GM12872 (cell line): Measurements from ENCODE around the gene PSAP.

Experiments used
- TF ChIP-seq, protein P1 (sequence below): IDR thresholded peaks from 3 replicates; pipeline ENCODE4 v1.5.1; 2011; ENCODE audit warnings: low read depth, mild to moderate bottlenecking, low read length, moderate library complexity; ENCODE audit not compliant: insufficient read depth

PSAP gene

GRCh38 chr10:71829896-71830295 is 21.2 kb downstream of the PSAP start:
- TF ChIP-seq, protein P1, sequence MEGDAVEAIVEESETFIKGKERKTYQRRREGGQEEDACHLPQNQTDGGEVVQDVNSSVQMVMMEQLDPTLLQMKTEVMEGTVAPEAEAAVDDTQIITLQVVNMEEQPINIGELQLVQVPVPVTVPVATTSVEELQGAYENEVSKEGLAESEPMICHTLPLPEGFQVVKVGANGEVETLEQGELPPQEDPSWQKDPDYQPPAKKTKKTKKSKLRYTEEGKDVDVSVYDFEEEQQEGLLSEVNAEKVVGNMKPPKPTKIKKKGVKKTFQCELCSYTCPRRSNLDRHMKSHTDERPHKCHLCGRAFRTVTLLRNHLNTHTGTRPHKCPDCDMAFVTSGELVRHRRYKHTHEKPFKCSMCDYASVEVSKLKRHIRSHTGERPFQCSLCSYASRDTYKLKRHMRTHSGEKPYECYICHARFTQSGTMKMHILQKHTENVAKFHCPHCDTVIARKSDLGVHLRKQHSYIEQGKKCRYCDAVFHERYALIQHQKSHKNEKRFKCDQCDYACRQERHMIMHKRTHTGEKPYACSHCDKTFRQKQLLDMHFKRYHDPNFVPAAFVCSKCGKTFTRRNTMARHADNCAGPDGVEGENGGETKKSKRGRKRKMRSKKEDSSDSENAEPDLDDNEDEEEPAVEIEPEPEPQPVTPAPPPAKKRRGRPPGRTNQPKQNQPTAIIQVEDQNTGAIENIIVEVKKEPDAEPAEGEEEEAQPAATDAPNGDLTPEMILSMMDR, result no peak

GRCh38 chr10:71829171-71829570 is 21.9 kb downstream of the PSAP start:
- TF ChIP-seq, protein P1, result no peak

GRCh38 chr10:71828702-71829101 is 22.3 kb downstream of the PSAP start:
- TF ChIP-seq, protein P1, result no peak

DNA sequence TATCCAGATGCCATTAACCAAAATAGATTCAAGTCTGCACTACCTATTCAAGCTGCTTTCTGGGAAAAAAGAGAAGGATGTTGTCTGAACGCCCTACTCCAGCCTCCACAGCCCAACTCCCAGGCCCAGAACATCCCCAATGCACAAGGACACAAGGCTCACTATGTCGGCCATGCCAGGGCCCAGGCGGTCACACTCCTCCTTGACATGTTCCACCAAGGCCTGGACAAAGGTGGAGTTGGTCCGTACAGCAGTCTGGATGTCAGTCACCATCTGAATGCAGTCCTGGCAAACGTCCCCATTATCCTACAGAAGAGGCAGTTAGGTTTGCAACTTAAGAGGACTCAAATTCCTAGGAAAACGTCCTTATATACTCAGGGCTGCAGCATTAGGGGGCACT is 23.2 kb downstream of the PSAP start:
- TF ChIP-seq, protein P1, result no peak

GRCh38 chr10:71825217-71825616 is 25.8 kb downstream of the PSAP start:
- TF ChIP-seq, protein P1, result 0 out of 3 replicates have a peak, but pooled peaks have one; percentile 28

DNA sequence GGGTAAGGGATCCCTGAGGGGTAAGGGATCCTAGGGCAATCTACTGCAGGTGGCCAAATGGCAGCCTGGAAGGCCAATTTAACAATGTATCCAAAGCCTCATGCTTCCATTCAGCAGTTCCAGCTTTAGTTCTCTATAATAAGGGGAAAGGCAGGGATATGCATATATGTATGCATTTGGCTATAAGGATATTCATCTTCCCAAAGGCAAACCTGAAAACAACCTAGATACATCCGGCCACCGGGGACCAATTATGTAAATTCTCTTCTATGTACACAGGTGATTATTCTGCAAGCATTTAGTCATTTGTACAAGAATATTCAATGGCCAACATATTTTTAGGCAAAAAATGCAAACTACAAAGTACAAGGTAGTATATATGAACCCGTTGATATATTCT is 26.7 kb downstream of the PSAP start:
- TF ChIP-seq, protein P1, result no peak

GRCh38 chr10:71823356-71823755 is 27.7 kb downstream of the PSAP start:
- TF ChIP-seq, protein P1, result no peak
